Adrenal gland (tissue), 12 donors: ENCODE results near the gene H2BK1. TPM values are rescaled to one million over a fixed set of nuclear protein-coding genes. Genes with fewer than 3 reads are reported as not detected.

Experiments
- DNase-seq, 7 donors: peaks; one replicate each; pipeline ENCODE4 v3.0.0-alpha.2; 2019 to 2020
- H3K27ac ChIP-seq, 5 donors: fragments of 200-600 bp; sonication (generic) in 4 of 5; 1 replicate in 3 of 5; 2 replicates in 2 of 5; pipeline versions ENCODE4 v1.5.1 to v1.8.0; 2016 to 2020; ENCODE audit warnings: mild to moderate bottlenecking in 1 of 5
- H3K27me3 ChIP-seq: fragments of 200-600 bp; 2 replicates; pipeline ENCODE4 v1.8.0; 2021
- H3K36me3 ChIP-seq, 2 donors: fragments of 200-600 bp; replicated peaks in 1 of 2; 1 replicate in 1 of 2; 2 replicates in 1 of 2; pipeline versions ENCODE4 v1.5.1 to v1.8.0; 2018 to 2022
- H3K4me1 ChIP-seq, 2 donors: fragments of 200-600 bp; replicated peaks in 1 of 2; 1 replicate in 1 of 2; 2 replicates in 1 of 2; pipeline versions ENCODE4 v1.5.1 to v1.8.0; 2018 to 2021
- H3K4me3 ChIP-seq, 4 donors: fragments of 200-600 bp; sonication (generic) in 3 of 4; one replicate each; pipeline ENCODE4 v1.5.1; 2016 to 2018
- H3K9me3 ChIP-seq, 3 donors: fragments of 200-600 bp; sonication (generic) in 1 of 3; replicated peaks in 1 of 3; 1 replicate in 2 of 3; 2 replicates in 1 of 3; pipeline versions ENCODE4 v1.5.1 to v1.8.0; 2016 to 2021
- POLR2A ChIP-seq, 2 donors: fragments of 450-650 bp; IDR thresholded peaks; one replicate each; pipeline ENCODE4 v1.6.1; 2017; ENCODE audit warnings: antibody characterized with exemption in 2 of 2, mild to moderate bottlenecking in 2 of 2, moderate library complexity in 1 of 2
- WGBS, 4 donors: extraction: QIAGEN DNeasy Blood & Tissue Kit in 2 of 4; methylation state at CpG; one replicate each; pipeline versions ENCODE4 v1.1.5 to v1.1.7; 2013 to 2017; 5-methylcytosine and 5-hydroxymethylcytosine counted together
- intact Hi-C, 2 donors: fragments of 100-400 bp; cut with DNase I; formaldehyde crosslinking; loops; one replicate each; pipeline versions ENCODE4 v1.14.1 to v1.15.0; 2022 to 2023
- polyA plus RNA-seq, 3 donors: library from polyadenylated mRNA; stranded (reverse); fragments of 200-250 nt in 2 of 3; fragments of 350-450 nt in 1 of 3; fragmentation: Illumina TruSeq in 1 of 3; extraction: RNeasy Lipid Tissue Mini Kit (QIAGEN cat#74804) in 1 of 3; gene quantifications; one replicate each; pipeline ENCODE4 v1.2.3, GENCODE V29; 2013 to 2014
- total RNA-seq, 9 donors: library from RNA; depleted of rRNA in 4 of 9; stranded (reverse); fragments of >200 nt in 4 of 9; fragments of 120-200 nt in 1 of 9; fragmentation: NEBNext Ultra II Directional in 1 of 9; extraction: Animal tissue kit (Norgen Biotek cat#: 25700) in 1 of 9; gene quantifications; one replicate each; pipeline versions ENCODE4 v1.1.0 to v1.2.4, GENCODE V29; 2013 to 2023
- TF ChIP-seq, protein P1 (sequence below), 6 experiments: fragments of 450-650 bp in 4 of 6; fragments of 200-600 bp in 2 of 6; sonication (generic) in 1 of 6; IDR thresholded peaks; 1 replicate in 5 of 6; 2 replicates in 1 of 6; pipeline versions ENCODE4 v1.5.1 to v1.8.0; 2016 to 2021; ENCODE audit warnings: antibody characterized with exemption in 6 of 6, mild to moderate bottlenecking in 2 of 6, moderate library complexity in 1 of 6
- donor health status: healthy with polysubstance abuse.
- donor health status: Bipolar disorder and iron deficiency.
- donor health status: DM: yes; HTN: yes; CAD: no.
- donor health status: DM: no; HTN: no; CAD: no.
- donor health status: DM: no; HTN: no; CAD: no.
- donor health status: DM: yes; HTN: yes; CAD: no.

Gene H2BK1
- total and polyA plus RNA-seq, 12 donors: not detected

DNA sequence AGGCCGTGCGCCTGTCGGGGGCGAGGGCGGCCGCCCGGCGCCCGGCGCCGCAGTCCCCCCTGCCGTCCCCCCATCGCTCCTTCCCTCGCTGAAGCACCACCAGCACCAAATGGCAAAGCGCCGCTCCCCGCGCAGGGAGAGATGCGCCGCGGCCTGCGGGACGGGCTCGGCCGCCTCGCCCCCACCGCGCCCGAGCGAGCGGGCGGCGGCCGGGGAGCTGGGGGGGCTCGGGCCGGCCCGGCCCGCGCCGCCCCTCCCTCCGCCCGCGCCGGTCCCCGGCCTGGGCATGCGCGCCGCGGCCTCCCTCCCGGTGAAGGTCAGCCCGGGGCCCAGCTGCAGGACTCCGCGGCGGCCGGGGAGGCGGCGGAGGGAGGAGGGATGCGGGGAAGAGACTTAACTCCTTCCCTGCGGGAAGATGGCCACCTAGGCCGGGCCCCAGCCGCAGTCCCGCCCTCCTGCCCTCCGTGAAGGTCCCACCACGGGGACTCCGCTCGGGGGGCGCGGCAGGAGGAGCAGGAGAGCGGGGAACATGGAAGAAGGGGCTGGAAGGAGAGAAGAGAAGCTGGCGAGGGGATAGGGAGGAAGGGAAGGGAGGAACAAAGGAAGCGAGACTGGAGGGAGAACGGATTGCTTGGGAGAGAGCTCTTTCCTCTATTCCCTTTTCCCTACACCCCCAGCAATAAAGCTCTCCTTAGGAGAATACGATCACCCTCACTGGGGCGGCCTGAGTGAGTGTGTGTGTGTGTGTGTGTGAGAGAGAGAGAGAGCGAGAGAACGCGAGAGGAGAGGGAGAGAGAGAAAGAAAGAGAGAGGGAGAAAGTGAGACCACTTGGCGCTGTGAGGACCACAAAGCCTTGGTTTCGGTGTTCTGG lies 41.6 kb upstream of the H2BK1 start:
- peaks cover 46 to 47% of the 10 kb centered on the region in 2 donors for H3K4me1 ChIP-seq
- intact Hi-C loops: no loop called here
- DNase-seq: peak; percentile 82 to 85 (median 83)

DNA sequence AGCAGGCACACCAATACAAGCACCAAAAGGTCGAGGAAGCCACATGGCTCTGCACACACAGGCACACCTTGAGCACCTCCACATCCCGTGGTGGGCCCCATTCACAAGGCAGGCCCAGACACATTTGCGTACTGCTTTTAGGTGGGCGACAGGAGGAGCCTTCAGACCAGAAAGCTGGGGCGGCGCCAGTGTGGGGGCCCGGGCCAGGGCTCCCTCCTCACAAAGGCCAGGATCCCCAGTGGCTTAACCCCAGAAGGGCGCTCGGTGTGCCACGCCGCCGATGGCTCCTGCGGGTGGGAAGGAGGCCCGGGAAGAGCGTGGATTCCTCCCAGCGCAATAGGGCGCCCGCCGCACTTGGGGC lies 41.0 kb upstream of the H2BK1 start:
- DNase-seq: peak in 1 of 7 donors; percentile 46
- Histone ChIP-seq H3K27ac (peak overlapping the region; percentile 45 to 99 (median 94)), H3K36me3 (no peaks in the 10 kb centered on the region), H3K27me3 (no peaks in the 10 kb centered on the region), H3K4me3 (peak overlapping the region in 3 of 4 donors; percentile 15 to 80 (median 54)), H3K4me1 (peaks cover 45 to 53% of the 10 kb centered on the region in 2 donors), H3K9me3 (no peaks in the 10 kb centered on the region)
- 3 to 24% (median 9%) methylated on average over 2 to 19 of the region's 19 CpGs for WGBS, 4 donors
- TF ChIP-seq, protein P1, sequence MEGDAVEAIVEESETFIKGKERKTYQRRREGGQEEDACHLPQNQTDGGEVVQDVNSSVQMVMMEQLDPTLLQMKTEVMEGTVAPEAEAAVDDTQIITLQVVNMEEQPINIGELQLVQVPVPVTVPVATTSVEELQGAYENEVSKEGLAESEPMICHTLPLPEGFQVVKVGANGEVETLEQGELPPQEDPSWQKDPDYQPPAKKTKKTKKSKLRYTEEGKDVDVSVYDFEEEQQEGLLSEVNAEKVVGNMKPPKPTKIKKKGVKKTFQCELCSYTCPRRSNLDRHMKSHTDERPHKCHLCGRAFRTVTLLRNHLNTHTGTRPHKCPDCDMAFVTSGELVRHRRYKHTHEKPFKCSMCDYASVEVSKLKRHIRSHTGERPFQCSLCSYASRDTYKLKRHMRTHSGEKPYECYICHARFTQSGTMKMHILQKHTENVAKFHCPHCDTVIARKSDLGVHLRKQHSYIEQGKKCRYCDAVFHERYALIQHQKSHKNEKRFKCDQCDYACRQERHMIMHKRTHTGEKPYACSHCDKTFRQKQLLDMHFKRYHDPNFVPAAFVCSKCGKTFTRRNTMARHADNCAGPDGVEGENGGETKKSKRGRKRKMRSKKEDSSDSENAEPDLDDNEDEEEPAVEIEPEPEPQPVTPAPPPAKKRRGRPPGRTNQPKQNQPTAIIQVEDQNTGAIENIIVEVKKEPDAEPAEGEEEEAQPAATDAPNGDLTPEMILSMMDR (IDR thresholded peaks at IDR 0.05): no peak
- no peak for TF ChIP-seq POLR2A (IDR thresholded peaks at IDR 0.05)
- intact Hi-C loops: no loop called here

More for the DNA sequence above, 41.6 kb upstream of the H2BK1 start:
- TF ChIP-seq POLR2A (IDR thresholded peaks at IDR 0.05): peak; percentile 11 to 55
- TF ChIP-seq, protein P1 (IDR thresholded peaks at IDR 0.05): no peak
- Histone ChIP-seq H3K36me3 (no peaks in the 10 kb centered on the region), H3K27me3 (no peaks in the 10 kb centered on the region), H3K27ac (peak overlapping the region; percentile 45 to 99 (median 94)), H3K4me3 (peak overlapping the region in 3 of 4 donors; percentile 27 to 80 (median 54)), H3K9me3 (no peaks in the 10 kb centered on the region)
- WGBS, 4 donors: 1 to 4% (median 2%) methylated on average over 18 to 79 of the region's 79 CpGs

DNA sequence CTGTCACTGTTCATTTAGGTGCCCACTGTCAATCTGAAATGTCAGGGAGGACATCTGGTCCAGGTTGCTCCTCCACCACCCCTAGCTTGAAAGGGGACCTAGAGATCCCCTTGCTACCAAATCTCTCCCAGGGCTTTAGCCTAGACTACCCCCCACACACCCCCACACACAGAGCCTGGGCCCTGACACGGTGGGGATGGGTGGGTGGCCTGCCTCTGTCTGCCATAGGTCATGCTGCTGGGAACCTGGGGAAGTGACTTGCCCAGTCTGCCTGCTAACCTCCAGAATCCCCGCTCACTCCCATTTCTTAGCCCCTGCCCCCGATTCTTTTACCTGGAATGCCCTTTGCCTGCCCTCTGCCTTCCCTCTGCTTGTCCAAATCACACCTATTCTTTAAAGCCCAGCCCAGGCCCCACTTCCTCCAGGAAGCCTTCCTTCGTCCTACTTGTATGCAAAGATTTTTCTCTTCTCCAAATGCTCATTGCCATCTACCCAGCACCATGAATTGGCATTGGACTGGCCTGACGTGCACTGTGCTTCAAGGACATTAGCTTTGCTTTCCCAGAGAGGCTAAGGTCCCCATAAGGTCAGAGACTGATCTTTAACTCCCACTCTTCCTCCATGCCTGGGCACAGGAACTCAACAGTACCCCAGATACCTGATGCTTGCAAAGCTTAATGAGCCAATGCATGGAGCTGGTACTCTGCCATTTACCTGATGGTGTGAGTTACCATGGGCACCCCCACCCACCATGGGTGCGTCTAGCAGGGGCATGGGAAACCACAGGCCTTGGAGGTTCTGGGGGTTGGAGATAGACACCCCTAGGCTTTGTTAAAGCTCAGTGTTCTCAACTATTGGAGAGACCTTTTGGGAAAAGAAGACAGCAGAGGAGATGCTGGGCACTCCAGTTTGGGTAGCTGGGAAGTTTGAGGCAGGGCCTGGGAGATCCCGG lies 40.2 kb upstream of the H2BK1 start:
- H3K36me3 ChIP-seq: no peaks in the 10 kb centered on the region
- peak in 2 of 7 donors; percentile 38 to 56 for DNase-seq
- H3K4me1 ChIP-seq: peaks cover 50 to 61% of the 10 kb centered on the region in 2 donors
- intact Hi-C loops: no loop called here
- 48 to 57% (median 51%) methylated on average over 6 to 7 of the region's 7 CpGs for WGBS, 4 donors
- no peaks in the 10 kb centered on the region for H3K27me3 ChIP-seq
- H3K27ac ChIP-seq: peak overlapping the region; percentile 78 to 99 (median 94)
- H3K9me3 ChIP-seq: no peaks in the 10 kb centered on the region
- TF ChIP-seq, protein P1 (IDR thresholded peaks at IDR 0.05): no peak
- TF ChIP-seq POLR2A (IDR thresholded peaks at IDR 0.05): peak in 1 of 2 donors; percentile 18
- peak overlapping the region in 1 of 4 donors; percentile 80 for H3K4me3 ChIP-seq

DNA sequence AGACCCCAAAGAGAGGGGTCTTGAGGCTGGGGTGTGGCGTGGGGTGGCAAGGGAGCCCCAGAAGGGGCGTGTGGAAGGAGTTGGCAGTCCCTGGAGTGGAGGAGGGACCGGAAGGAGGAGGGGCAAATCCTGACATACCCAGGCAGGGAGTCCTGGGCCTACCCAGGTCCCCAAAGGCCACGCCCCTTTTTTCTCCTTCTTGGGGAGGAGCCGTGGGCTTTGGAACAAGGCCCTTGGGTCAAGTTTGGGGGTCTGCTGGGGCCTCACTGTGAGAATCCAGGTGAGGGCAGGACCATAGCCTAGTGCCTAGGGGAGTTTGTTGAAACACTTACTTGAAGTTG lies 39.4 kb upstream of the H2BK1 start:
- intact Hi-C loops: loop anchor here (5.0 kb wide), 1 partner anchor 53 kb away; no protein-coding TSS in a partner anchor
- peak overlapping the region; percentile 78 to 99 (median 94) for H3K27ac ChIP-seq
- WGBS, 4 donors: 10 to 23% (median 15%) methylated on average over 3 to 5 of the region's 5 CpGs
- no peaks in the 10 kb centered on the region for H3K27me3 ChIP-seq
- H3K36me3 ChIP-seq: no peaks in the 10 kb centered on the region
- H3K9me3 ChIP-seq: no peaks in the 10 kb centered on the region
- TF ChIP-seq POLR2A (IDR thresholded peaks at IDR 0.05): no peak
- TF ChIP-seq, protein P1 (IDR thresholded peaks at IDR 0.05): no peak
- peak; percentile 80 to 86 (median 84) for DNase-seq
- H3K4me3 ChIP-seq: peak overlapping the region in 2 of 4 donors; percentile 48 to 64
- H3K4me1 ChIP-seq: peaks cover 58 to 69% of the 10 kb centered on the region in 2 donors
